ENCODE data around the gene PAX6. TPM values are rescaled to one million over a fixed set of nuclear protein-coding genes. Genes with fewer than 3 reads are reported as not detected.

The PAX6 gene
- total RNA-seq, 2 experiments from 2014 or later, result not detected

DNA sequence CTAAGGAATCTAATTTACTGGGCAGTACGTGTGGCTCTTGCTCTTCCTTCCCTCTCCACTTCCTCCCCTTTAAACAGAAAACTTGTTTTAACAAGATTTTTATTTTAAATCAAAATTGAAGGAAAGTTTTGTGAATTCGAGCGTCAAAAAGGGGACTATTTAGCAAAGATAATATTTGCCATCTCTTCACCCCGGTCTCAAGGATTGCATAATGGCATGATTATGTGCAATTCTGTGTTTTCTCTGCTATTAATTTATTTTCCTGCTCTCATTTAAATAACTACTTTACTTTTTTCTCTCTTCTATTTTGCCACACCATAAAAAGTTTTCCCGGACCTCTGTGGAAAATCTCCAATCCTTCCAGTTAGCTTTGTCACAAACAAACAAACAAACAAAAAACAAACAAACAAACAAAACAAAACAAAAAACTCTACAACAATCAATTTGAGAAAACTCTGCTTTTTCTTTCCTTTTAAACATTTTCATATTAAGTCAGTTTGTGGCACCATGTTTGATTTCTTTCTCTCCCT lies 10.2 kb upstream of the PAX6 start:
- ATAC-seq (no peak), DNase-seq (no peak)
- ChIA-PET CTCF (interaction anchor here (1.3 kb wide), 1 partner anchor 137 kb away, joined by 4 read pairs; no protein-coding TSS in a partner anchor), POLR2A (no interaction called here)
- peaks cover under 1% of the 10 kb centered on the region for H3K36me3 Mint-ChIP-seq (ENCODE audit: low read depth)
- peaks cover 5% of the 10 kb centered on the region for H3K9me3 Mint-ChIP-seq (ENCODE audit: insufficient read depth)
- H3K27ac Mint-ChIP-seq, result no peak overlapping the region
- peaks cover 6% of the 10 kb centered on the region for H3K4me1 Mint-ChIP-seq (ENCODE audit: low read depth)
- no peak overlapping the region for H3K4me3 Mint-ChIP-seq
- H3K27me3 Mint-ChIP-seq (ENCODE audit: low read depth), result peaks cover 76% of the 10 kb centered on the region

DNA sequence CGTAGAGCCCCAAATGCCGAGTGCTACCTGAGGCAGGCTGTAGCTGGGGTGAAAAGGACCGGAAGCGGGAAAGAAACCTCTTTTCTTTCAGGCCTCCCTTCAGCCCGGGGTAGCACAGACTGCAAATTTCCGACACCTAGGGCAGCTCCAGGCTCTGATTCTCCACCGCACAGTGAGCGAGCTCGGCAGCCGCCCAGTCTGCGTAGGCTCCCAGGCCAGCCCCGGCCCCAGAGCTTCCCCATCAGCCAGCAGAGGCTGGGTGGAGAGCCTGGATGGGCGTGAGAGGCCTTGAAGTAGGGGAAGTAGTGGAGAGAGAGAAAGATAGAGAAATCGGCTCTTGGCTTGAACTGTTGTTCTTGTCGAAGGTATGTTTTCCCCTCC lies 9.3 kb upstream of the PAX6 start:
- no peak for DNase-seq

DNA sequence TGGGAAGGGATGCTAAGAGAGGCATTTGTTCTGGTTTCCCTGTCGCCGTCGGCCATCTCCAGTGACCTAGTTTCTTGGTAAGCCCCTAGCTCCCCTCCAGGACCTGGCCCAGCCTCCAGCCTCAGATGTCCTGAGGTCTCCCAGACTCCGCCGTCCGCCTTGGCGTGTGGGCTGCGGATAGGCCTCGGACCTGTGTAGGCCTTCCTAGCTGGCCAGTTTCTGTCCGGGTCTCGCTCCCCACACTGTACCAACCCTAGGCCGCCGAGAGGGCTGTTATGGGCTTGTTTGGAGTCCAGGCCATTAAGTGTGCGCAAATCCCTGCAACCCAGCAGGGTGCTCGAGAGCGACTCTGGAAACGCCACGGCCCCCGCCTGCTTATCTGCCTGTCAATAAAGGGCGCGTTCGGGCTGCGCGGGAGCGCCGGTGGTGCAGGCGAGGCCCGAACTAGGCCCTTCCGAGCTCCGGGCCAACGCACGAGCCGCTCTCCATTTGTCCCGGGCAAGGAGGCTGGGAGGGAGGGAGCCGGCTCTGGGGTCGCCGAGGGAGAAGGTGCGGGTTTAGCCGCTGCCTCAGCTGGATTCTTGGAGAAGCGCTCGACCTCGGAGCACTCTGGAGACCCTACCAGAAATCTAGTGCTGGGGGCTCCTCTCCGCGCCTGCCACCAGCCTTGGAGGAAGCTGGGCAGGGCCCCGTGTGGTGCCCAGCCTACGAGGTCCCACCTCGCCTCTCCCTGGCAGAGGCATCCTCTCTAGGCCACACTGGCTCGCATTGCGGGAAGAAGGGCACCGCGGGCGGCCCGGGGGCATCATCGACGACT lies 8.7 kb upstream of the PAX6 start:
- H3K27ac Mint-ChIP-seq, result no peak overlapping the region
- H3K4me3 Mint-ChIP-seq, result no peak overlapping the region
- ATAC-seq (no peak), DNase-seq (no peak)
- CTCF ChIA-PET, result interaction anchor here (1.3 kb wide), 1 partner anchor 138 kb away, joined by 4 read pairs; no protein-coding TSS in a partner anchor
- peaks cover 13% of the 10 kb centered on the region for H3K4me1 Mint-ChIP-seq (ENCODE audit: low read depth)
- H3K36me3 Mint-ChIP-seq (ENCODE audit: low read depth), result peaks cover 4% of the 10 kb centered on the region
- peaks cover 4% of the 10 kb centered on the region for H3K9me3 Mint-ChIP-seq (ENCODE audit: insufficient read depth)
- POLR2A ChIA-PET, result no interaction called here
- H3K27me3 Mint-ChIP-seq (ENCODE audit: low read depth), result peaks cover 77% of the 10 kb centered on the region

More for the DNA sequence above, 9.3 kb upstream of the PAX6 start:
- no peak for ATAC-seq
- ChIA-PET POLR2A (no interaction called here), CTCF (interaction anchor here (1.3 kb wide), 1 partner anchor 138 kb away, joined by 4 read pairs; no protein-coding TSS in a partner anchor)
- Mint-ChIP-seq H3K9me3 (ENCODE audit: insufficient read depth) (peaks cover 4% of the 10 kb centered on the region), H3K27ac (no peak overlapping the region), H3K36me3 (ENCODE audit: low read depth) (peaks cover 1% of the 10 kb centered on the region), H3K27me3 (ENCODE audit: low read depth) (peaks cover 77% of the 10 kb centered on the region), H3K4me1 (ENCODE audit: low read depth) (peaks cover 9% of the 10 kb centered on the region), H3K4me3 (no peak overlapping the region)

DNA sequence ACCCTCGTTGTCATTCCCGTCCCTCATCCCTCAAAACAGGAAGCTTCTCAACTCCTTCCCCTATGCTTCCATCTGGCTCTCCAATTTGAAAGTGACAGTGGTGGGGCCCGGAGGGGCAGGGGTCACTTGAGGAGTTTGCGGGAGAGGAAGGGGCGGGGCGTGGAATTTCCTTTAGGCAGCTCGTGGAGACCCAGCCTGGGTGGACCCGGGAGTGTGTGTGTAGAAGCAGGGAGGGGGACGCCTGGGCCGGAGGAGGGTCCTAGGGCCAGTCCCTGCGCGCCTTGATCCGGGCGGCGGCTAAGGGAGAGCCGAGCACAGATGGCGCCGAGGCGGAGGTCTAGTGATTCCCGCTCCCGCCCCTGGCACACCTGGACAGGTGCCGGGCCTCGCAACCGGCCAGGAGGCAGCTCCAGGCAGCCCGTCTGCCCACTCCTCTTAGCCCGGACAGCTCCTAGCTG lies 7.8 kb upstream of the PAX6 start:
- Mint-ChIP-seq H3K36me3 (ENCODE audit: low read depth) (peaks cover 4% of the 10 kb centered on the region), H3K27me3 (ENCODE audit: low read depth) (peaks cover 76% of the 10 kb centered on the region), H3K27ac (no peak overlapping the region), H3K9me3 (ENCODE audit: insufficient read depth) (no peaks in the 10 kb centered on the region), H3K4me1 (ENCODE audit: low read depth) (peaks cover 13% of the 10 kb centered on the region), H3K4me3 (no peak overlapping the region)
- DNase-seq, result no peak
- CTCF ChIA-PET, result no interaction called here
- POLR2A ChIA-PET, result no interaction called here
- ATAC-seq, result no peak

DNA sequence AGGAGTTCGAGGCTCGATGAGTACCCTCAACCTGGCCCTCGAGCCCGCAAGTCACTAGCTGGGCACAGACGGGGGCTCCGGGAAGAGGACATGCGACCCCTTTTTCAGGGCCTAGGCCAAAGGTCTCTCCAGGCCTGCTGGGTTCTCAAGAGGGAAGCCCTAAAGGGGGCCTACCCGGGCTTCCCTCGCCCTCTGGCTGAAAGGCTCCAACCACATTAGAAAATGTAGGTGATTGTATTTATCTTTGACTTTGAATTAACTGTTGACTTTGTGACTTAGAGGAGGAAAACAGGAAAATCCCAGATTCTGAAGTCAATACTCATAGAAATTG lies 7.3 kb upstream of the PAX6 start:
- ChIA-PET POLR2A (no interaction called here), CTCF (no interaction called here)
- Mint-ChIP-seq H3K4me1 (ENCODE audit: low read depth) (peaks cover 17% of the 10 kb centered on the region), H3K27me3 (ENCODE audit: low read depth) (peaks cover 75% of the 10 kb centered on the region), H3K9me3 (ENCODE audit: insufficient read depth) (no peaks in the 10 kb centered on the region), H3K4me3 (peak overlapping the region; percentile 18), H3K36me3 (ENCODE audit: low read depth) (peaks cover 4% of the 10 kb centered on the region), H3K27ac (no peak overlapping the region)
- DNase-seq (no peak), ATAC-seq (no peak)

DNA sequence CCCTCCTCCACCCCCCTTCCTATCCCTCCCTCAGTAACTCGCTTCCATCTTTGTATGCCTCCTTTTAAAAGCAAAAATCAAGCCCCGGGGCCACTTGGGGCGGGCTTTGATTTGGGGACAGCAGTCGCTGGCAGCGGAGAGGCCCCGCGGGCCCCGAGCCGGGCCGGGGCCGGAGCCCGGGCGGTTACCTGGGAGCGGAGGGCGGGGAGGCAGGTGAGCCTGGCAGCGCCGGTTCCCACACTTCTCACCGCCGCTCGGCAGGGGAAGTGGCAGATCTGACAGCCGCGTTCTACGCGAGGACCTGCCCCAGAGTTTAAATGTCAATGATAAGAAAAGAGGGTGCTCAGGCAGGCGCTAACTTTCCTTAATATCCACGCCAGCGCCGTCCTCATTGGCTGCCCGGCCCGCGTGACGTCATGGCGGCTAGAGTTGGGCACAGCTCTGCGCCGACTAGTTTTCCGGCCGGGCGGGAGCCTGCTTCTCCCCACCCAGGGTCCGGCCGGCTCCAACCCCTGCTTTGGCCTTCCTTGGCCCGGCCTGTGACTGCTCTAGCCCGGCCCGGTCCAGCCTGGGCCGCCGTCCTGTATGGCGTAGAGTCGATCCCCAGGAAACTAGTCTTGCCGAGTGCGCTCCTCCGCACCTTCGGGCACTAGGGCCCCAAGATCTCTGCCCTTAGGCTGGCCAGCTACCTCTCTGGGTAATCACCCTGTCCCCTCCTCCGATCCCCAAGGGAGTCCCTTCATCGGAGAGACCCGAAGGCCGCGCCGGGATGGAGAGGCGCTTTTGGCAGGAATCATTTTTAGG lies 6.7 kb upstream of the PAX6 start:
- H3K27ac Mint-ChIP-seq, result peak overlapping the region; percentile 52
- ChIA-PET CTCF (no interaction called here), POLR2A (no interaction called here)
- H3K27me3 Mint-ChIP-seq (ENCODE audit: low read depth), result peaks cover 70% of the 10 kb centered on the region
- ATAC-seq (no peak), DNase-seq (no peak)
- peaks cover 4% of the 10 kb centered on the region for H3K36me3 Mint-ChIP-seq (ENCODE audit: low read depth)
- no peaks in the 10 kb centered on the region for H3K9me3 Mint-ChIP-seq (ENCODE audit: insufficient read depth)
- peaks cover 18% of the 10 kb centered on the region for H3K4me1 Mint-ChIP-seq (ENCODE audit: low read depth)
- H3K4me3 Mint-ChIP-seq, result peak overlapping the region; percentile 31

DNA sequence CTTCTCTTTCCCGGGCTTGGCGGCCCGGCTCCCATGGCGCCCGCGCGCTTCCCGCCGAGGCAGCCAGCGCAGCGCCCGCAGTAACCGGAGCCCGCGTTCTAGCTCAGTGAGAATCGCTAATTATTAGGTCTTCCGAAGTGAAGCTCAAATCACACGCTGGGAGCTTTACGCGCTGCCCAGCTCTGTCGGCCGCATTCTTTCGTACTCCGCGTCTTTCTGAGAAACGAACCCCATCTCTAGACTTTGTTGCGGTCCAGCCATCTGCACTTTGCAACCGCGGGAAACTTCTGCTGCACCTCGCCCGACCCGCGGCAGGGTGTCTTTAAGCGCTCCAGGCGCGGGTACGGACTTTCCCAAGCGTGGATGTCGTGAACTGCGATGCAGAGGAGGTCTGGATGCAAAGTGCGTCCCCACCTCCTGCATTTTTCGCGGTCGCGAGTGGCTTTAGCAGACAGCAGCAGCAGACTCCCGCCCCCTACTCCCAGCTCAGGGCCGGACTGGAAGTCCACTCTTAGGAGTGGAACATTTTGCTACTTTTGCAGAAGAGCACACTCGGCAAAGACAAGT lies 6.0 kb upstream of the PAX6 start:
- Mint-ChIP-seq H3K4me3 (peak overlapping the region; percentile 31), H3K4me1 (ENCODE audit: low read depth) (peaks cover 22% of the 10 kb centered on the region), H3K9me3 (ENCODE audit: insufficient read depth) (no peaks in the 10 kb centered on the region), H3K36me3 (ENCODE audit: low read depth) (peaks cover 4% of the 10 kb centered on the region), H3K27ac (peak overlapping the region; percentile 52), H3K27me3 (ENCODE audit: low read depth) (peaks cover 71% of the 10 kb centered on the region)
- no peak for DNase-seq
- no peak for ATAC-seq
- POLR2A ChIA-PET, result no interaction called here
- CTCF ChIA-PET, result no interaction called here

DNA sequence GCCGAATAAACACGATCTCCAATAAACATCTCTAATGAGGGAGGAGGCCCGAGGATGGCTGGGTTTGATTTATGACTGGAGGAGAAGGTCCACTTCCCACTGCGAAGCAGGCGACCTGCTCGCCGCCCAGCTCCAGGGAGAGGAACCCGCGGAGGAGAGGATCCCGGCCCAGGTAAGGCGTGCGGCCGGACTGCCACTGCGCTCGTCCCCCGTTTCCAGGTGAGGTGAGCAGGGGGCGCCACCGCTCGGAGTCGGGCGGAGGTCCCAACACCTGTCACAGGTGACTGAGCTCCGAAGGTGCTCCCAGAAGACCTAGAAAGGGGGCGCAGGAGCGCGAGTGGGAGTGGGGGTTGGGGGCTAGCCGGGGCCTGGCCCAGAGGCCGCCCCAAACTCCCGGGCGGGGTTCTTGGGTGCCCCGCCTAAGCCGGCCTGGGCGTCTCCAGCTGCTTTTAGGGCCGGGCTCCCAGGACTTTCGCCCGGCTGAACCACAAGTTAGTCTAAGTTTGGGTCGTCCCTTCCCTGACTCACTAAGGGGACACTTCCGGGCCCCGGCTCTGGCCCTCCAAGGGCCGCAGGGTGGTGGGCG lies 5.4 kb upstream of the PAX6 start:
- H3K9me3 Mint-ChIP-seq (ENCODE audit: insufficient read depth), result no peaks in the 10 kb centered on the region
- POLR2A ChIA-PET, result interaction anchor here (0.5 kb wide), 1 partner anchor 142 kb away, joined by 4 read pairs; no protein-coding TSS in a partner anchor
- ATAC-seq (peak; percentile 27), DNase-seq (no peak)
- H3K27ac Mint-ChIP-seq, result peak overlapping the region; percentile 3
- peaks cover 71% of the 10 kb centered on the region for H3K27me3 Mint-ChIP-seq (ENCODE audit: low read depth)
- peaks cover 7% of the 10 kb centered on the region for H3K36me3 Mint-ChIP-seq (ENCODE audit: low read depth)
- H3K4me1 Mint-ChIP-seq (ENCODE audit: low read depth), result peaks cover 25% of the 10 kb centered on the region
- peak overlapping the region; percentile 56 for H3K4me3 Mint-ChIP-seq
- CTCF ChIA-PET, result no interaction called here

DNA sequence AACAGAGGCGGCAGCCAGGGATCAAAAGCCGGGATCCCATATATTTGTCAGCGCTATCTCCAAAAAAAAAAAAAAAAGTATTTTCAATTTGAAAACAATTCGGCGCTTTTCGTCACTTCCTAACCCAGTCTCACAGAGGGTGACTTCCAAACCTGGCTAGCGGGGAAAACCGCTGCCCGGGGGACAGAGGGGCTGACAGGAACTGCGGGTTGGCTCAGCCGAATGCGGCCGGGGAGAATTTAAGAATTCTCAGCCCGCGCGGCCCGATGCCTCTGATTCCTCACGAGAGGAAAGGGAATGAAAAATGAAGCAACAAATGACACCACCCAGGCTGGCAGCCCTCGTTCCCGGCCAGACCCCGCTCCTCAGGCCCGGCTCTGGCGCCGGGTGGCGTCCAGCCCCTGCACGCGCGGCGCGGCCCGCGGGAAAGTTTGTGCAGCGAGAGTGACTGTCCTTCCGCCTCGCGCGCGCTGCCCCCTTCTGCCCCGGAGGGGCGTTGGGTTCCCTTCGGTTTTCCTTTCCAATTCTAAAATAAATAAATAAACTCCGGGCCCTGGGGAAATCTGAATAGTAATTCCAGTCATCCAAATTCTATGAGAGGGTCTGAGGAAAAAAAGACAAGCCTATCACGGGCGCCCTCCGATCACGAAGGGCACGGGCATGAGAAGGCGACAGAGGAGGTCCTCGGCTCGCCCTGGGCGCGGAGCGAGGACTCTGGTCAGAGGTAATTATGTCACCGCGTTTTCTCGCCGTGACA lies 4.8 kb upstream of the PAX6 start:
- Mint-ChIP-seq H3K36me3 (ENCODE audit: low read depth) (peaks cover 7% of the 10 kb centered on the region), H3K9me3 (ENCODE audit: insufficient read depth) (no peaks in the 10 kb centered on the region), H3K27ac (peak overlapping the region; percentile 3), H3K4me3 (peak overlapping the region; percentile 56), H3K4me1 (ENCODE audit: low read depth) (peaks cover 31% of the 10 kb centered on the region), H3K27me3 (ENCODE audit: low read depth) (peaks cover 68% of the 10 kb centered on the region)
- CTCF ChIA-PET, result no interaction called here
- POLR2A ChIA-PET, result interaction anchor here (0.5 kb wide), 1 partner anchor 143 kb away, joined by 4 read pairs; no protein-coding TSS in a partner anchor
- DNase-seq (no peak), ATAC-seq (no peak)

DNA sequence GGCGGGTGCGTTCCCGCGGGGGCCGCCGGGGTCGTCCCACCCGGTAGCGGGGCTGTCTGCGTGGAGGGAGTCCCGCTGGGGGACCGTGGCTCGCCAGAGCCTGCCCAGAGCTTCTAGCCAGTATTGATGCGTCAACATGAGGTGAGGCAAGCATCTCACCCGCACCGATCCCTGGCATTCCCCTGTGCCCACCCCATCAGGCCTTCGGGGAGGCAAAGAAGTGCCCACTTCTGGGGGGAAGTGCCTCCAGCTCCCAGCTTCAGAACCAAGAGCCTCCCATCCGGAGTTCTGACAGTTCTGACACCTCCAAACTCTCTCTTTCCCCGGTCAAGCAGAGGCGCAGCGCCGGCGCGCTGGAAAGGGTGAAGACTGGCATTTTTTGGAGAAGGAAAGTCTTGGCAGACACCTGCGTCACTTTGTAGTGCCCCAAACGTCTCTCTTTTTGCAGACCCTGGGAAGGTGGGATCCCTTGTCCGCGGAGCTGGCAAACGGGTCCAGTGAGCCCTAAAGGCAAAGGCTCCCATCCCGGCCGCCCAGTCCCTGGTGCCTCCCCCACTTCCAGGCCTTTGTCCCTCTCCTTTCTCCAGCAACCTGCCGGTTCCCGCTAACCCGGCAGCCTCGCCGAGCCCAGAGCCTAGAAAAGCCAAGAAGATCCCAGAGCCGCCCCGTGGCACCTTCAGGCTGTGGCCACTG lies 3.2 kb upstream of the PAX6 start:
- peaks cover 39% of the 10 kb centered on the region for H3K4me1 Mint-ChIP-seq (ENCODE audit: low read depth)

More for the DNA sequence above, 3.2 kb upstream of the PAX6 start:
- Mint-ChIP-seq H3K27me3 (ENCODE audit: low read depth) (peaks cover 69% of the 10 kb centered on the region), H3K9me3 (ENCODE audit: insufficient read depth) (no peaks in the 10 kb centered on the region), H3K36me3 (ENCODE audit: low read depth) (peaks cover 7% of the 10 kb centered on the region), H3K27ac (no peak overlapping the region), H3K4me3 (no peak overlapping the region)
- POLR2A ChIA-PET, result no interaction called here
- CTCF ChIA-PET, result no interaction called here
- ATAC-seq (no peak), DNase-seq (no peak)

Measured in activated CD8-positive, alpha-beta T cell treated with anti-CD3 and anti-CD28 coated beads, Interleukin-2, amount 10 ng/mL, durations not matched to agents 7 days and 5 days (primary cell).